Measurements from ENCODE around the gene IGHMBP2.

The IGHMBP2 gene

DNA sequence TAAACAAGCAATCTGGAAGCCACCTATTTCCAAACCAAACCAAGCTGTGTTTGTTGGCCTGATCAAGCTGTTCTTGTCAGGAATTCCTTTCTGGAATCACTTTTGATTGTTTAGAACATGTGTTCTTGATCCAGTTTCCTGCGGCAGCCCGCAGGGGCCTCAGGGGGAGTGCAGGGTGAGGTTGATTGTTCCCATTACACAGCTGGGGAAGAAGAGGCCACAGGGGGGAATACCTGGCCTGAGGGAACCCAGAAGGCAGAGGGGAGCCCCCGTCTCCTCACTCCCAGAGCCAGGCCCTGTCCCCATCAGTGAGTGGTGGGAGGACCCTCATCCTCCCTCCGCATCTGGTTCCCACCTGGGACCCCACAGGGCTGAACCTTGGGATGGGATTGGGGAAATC is 72.9 kb downstream of the IGHMBP2 start:
- Histone ChIP-seq H3K27ac (ENCODE audit: low read length) (no peak overlapping the region), H4K20me1 (ENCODE audit: insufficient read depth, low read length) (no peaks in the 10 kb centered on the region), H3K27me3 (ENCODE audit: insufficient read depth, low read length, poor library complexity) (no peaks in the 10 kb centered on the region), H3K79me2 (ENCODE audit: insufficient read depth, low read length) (no peaks in the 10 kb centered on the region), H3K4me1 (ENCODE audit: insufficient read depth, low read length) (no peaks in the 10 kb centered on the region), H3K4me2 (ENCODE audit: insufficient read depth, low read length) (no peak overlapping the region), H2AFZ (ENCODE audit: low read depth, low read length) (no peak overlapping the region), H3K9ac (ENCODE audit: low read depth, low read length) (no peak overlapping the region), H3K36me3 (ENCODE audit: insufficient read depth, low read length) (no peaks in the 10 kb centered on the region), H3K9me3 (ENCODE audit: insufficient read depth, low read length, severe bottlenecking) (no peaks in the 10 kb centered on the region), H3K4me3 (ENCODE audit: low read depth in 1 of 2, low read length in 2 of 2) (no peak overlapping the region)
- no peak for DNase-seq
- TF ChIP-seq, protein P1, sequence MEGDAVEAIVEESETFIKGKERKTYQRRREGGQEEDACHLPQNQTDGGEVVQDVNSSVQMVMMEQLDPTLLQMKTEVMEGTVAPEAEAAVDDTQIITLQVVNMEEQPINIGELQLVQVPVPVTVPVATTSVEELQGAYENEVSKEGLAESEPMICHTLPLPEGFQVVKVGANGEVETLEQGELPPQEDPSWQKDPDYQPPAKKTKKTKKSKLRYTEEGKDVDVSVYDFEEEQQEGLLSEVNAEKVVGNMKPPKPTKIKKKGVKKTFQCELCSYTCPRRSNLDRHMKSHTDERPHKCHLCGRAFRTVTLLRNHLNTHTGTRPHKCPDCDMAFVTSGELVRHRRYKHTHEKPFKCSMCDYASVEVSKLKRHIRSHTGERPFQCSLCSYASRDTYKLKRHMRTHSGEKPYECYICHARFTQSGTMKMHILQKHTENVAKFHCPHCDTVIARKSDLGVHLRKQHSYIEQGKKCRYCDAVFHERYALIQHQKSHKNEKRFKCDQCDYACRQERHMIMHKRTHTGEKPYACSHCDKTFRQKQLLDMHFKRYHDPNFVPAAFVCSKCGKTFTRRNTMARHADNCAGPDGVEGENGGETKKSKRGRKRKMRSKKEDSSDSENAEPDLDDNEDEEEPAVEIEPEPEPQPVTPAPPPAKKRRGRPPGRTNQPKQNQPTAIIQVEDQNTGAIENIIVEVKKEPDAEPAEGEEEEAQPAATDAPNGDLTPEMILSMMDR (IDR thresholded peaks at IDR 0.05; ENCODE audit: borderline replicate concordance, extremely low read depth, low read length, poor library complexity, severe bottlenecking) = no peak
- no peak for TF ChIP-seq EZH2 (IDR thresholded peaks at IDR 0.05; ENCODE audit: borderline replicate concordance, low read depth, low read length, severe bottlenecking)
- no peak for ATAC-seq (ENCODE audit: insufficient read depth, low read depth)

- Histone ChIP-seq H3K4me2 (ENCODE audit: insufficient read depth, low read length) (no peak overlapping the region), H3K4me1 (ENCODE audit: insufficient read depth, low read length) (no peaks in the 10 kb centered on the region), H3K9ac (ENCODE audit: low read depth, low read length) (no peak overlapping the region), H3K27me3 (ENCODE audit: insufficient read depth, low read length, poor library complexity) (peaks cover 2% of the 10 kb centered on the region), H3K36me3 (ENCODE audit: insufficient read depth, low read length) (no peaks in the 10 kb centered on the region), H3K79me2 (ENCODE audit: insufficient read depth, low read length) (no peaks in the 10 kb centered on the region), H3K4me3 (ENCODE audit: low read depth in 1 of 2, low read length in 2 of 2) (no peak overlapping the region), H3K27ac (ENCODE audit: low read length) (no peak overlapping the region), H3K9me3 (ENCODE audit: insufficient read depth, low read length, severe bottlenecking) (no peaks in the 10 kb centered on the region), H2AFZ (ENCODE audit: low read depth, low read length) (no peak overlapping the region), H4K20me1 (ENCODE audit: insufficient read depth, low read length) (no peaks in the 10 kb centered on the region)
- no peak for DNase-seq
- TF ChIP-seq EZH2 (IDR thresholded peaks at IDR 0.05; ENCODE audit: borderline replicate concordance, low read depth, low read length, severe bottlenecking) = no peak
- TF ChIP-seq, protein P1 (IDR thresholded peaks at IDR 0.05; ENCODE audit: borderline replicate concordance, extremely low read depth, low read length, poor library complexity, severe bottlenecking) = no peak
- ATAC-seq (ENCODE audit: insufficient read depth, low read depth) = no peak
Observed at GRCh38 chr11:68977781-68978625, 74.3 kb downstream of the IGHMBP2 start.

GRCh38 chr11:68978626-68978930 is 74.9 kb downstream of the IGHMBP2 start:
- no peak overlapping the region for H3K27ac ChIP-seq (ENCODE audit: low read length)
- peaks cover 2% of the 10 kb centered on the region for H3K27me3 ChIP-seq (ENCODE audit: insufficient read depth, low read length, poor library complexity)
- DNase-seq (no peak), ATAC-seq (ENCODE audit: insufficient read depth, low read depth) (no peak)
- no peaks in the 10 kb centered on the region for H4K20me1 ChIP-seq (ENCODE audit: insufficient read depth, low read length)
- H3K9me3 ChIP-seq (ENCODE audit: insufficient read depth, low read length, severe bottlenecking) = no peaks in the 10 kb centered on the region
- H3K4me1 ChIP-seq (ENCODE audit: insufficient read depth, low read length) = no peaks in the 10 kb centered on the region
- TF ChIP-seq EZH2 (IDR thresholded peaks at IDR 0.05; ENCODE audit: borderline replicate concordance, low read depth, low read length, severe bottlenecking) = no peak
- TF ChIP-seq, protein P1 (IDR thresholded peaks at IDR 0.05; ENCODE audit: borderline replicate concordance, extremely low read depth, low read length, poor library complexity, severe bottlenecking) = no peak
- H3K36me3 ChIP-seq (ENCODE audit: insufficient read depth, low read length) = no peaks in the 10 kb centered on the region
- H3K4me2 ChIP-seq (ENCODE audit: insufficient read depth, low read length) = no peak overlapping the region
- H3K9ac ChIP-seq (ENCODE audit: low read depth, low read length) = no peak overlapping the region
- H3K79me2 ChIP-seq (ENCODE audit: insufficient read depth, low read length) = no peaks in the 10 kb centered on the region
- H2AFZ ChIP-seq (ENCODE audit: low read depth, low read length) = no peak overlapping the region
- no peak overlapping the region for H3K4me3 ChIP-seq (ENCODE audit: low read depth in 1 of 2, low read length in 2 of 2)

Data from DND-41 (cell line).